Hepatic stellate cell (primary cell): ENCODE measurements around the gene CCDC184.

Experiments
- DNase-seq: peaks from one replicate; pipeline ENCODE4 v3.0.0; 2011; ENCODE audit warnings: low spot score

Gene CCDC184

GRCh38 chr12:48179466-48179865 is 4.0 kb upstream of the CCDC184 start:
- no peak for DNase-seq

- no peak for DNase-seq
These were observed 3.0 kb upstream of the CCDC184 start for GRCh38 chr12:48180424-48180823.

DNA sequence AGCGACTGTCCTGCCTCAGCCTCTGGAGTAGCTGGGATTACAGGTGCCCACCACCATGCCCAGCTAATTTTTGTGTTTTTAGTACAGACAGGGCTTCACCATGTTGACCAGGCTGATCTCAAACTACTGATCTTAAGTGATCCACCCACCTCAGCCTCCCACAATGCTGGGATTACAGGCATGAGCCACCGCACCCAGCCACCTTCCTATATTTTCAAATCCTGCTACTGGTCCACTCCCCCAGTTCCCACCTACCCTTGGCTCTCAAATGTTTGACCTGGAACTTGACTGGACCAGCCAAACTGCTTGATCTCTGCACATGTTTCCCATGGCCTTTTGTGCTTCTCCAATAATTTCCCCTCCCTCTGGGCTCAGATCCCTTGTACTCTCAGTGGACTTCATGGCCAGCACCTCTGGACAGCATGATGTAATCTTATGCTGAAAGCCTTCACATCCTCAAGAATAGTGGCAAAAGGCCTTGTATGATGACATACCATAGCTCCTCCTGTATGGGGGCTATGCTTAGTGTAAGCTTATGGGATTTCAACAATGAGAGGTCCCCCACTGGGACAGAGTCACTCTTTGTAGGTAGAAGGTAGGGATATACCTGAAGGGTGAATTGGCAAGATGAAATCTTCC is 2.5 kb upstream of the CCDC184 start:
- DNase-seq: no peak

GRCh38 chr12:48182631-48183030 is 813 bp upstream of the CCDC184 start:
- peak; percentile 16 for DNase-seq

GRCh38 chr12:48183876-48184548 is 568 bp downstream of the CCDC184 start:
- DNase-seq: no peak

- no peak for DNase-seq
These were observed 1.1 kb downstream of the CCDC184 start for GRCh38 chr12:48184549-48184922.

- no peak for DNase-seq
These were observed 1.9 kb downstream of the CCDC184 start for GRCh38 chr12:48185181-48185919.

- no peak for DNase-seq
These were observed 4.7 kb downstream of the CCDC184 start for GRCh38 chr12:48187916-48188695.

GRCh38 chr12:48189331-48190125 is 6.1 kb downstream of the CCDC184 start:
- DNase-seq: peak; percentile 63

DNA sequence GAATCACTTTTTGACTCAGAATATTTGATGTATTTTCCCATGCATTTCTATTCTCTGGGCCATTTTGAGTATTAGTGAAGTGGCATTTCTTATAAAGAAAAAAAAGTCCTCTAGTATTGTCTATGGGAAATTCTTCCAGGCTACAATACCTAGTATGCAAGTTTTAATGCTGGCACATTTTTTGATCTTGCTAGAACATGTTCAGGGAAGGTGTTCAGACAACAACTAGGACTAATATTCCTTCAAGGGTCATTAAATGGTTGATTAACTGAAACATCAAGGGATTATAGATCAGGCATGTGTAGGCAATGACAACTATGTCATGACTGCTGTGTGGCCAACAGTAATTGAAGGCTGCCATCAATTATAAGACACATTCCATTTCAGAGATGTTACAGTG is 7.7 kb downstream of the CCDC184 start:
- DNase-seq: no peak

GRCh38 chr12:48192861-48193260 is 9.4 kb downstream of the CCDC184 start:
- no peak for DNase-seq

DNA sequence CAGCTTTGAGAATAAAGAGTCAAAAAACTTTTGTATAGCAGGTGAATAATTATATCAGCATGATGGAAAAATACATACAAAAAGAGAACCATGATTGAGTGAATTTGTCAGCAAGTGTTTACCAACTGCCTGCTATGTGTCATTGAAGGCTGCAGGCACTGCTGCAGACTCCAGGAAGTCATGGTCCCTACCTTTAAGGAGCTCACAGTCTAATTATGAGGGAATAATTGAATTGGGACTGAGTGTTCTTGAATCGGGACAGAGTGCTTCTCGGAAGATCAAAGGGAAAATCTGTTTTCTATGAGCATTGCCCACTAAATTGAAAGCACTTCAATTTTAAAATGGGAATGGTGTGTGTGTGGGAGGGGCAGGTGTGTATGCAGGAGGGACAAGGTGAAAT is 10.2 kb downstream of the CCDC184 start:
- DNase-seq: no peak

DNA sequence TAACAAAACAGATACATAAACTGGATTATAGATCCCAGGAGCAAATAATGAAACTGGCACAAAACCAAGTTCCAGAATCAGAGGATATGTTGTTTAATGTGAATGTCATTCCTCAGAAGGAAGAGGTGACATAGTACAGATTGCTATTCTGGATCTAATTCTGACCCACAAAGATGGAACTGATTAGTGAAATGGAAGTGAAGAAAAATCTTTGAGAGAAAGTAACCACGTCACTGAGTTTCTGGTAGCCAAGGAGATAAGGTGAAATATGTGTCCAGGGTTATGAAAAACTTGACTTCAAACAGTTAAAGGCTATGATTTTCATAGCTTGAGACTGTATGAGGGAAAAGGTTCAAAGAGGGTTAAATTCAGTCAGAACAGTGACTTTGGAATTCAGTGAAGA is 11.4 kb downstream of the CCDC184 start:
- no peak for DNase-seq

DNA sequence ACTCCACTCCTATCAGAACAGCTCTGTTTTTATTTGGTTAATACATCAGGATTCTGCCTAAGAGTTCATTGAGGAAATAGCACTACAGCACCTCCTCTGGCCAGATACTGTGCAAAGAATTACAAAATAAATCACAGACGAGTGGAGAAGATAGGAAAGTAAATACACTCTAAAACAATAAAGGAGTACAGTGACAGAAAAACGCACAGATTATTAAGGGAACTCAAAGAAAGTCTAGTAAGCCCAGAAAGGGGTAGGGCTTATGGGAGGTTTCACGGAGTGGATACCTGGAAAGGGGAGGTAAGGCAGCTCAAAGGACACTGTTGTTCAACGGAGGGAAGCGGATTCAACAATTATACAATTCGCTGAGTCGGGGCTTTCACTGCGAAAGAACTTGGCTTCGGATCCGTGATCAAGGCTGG is 14.1 kb downstream of the CCDC184 start:
- DNase-seq: peak; percentile 29

GRCh38 chr12:48197971-48198671 is 14.7 kb downstream of the CCDC184 start:
- peak; percentile 92 for DNase-seq

DNA sequence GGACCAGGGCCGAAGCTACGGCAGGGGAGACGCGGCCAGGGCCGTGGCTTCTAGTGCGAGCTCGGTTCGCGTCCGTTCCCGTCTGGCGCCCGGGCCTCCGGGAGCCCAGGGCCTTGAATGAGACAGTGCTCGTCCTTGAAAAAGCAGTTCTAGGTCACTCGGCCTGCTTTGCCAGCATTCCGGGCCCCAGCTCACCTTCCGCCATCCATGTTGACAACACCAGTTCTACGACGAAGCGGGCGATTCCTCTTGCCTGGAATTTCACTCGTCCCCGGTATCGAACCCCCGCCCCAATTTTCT is 15.2 kb downstream of the CCDC184 start:
- peak; percentile 16 for DNase-seq

GRCh38 chr12:48198985-48199384 is 15.5 kb downstream of the CCDC184 start:
- DNase-seq: no peak

DNA sequence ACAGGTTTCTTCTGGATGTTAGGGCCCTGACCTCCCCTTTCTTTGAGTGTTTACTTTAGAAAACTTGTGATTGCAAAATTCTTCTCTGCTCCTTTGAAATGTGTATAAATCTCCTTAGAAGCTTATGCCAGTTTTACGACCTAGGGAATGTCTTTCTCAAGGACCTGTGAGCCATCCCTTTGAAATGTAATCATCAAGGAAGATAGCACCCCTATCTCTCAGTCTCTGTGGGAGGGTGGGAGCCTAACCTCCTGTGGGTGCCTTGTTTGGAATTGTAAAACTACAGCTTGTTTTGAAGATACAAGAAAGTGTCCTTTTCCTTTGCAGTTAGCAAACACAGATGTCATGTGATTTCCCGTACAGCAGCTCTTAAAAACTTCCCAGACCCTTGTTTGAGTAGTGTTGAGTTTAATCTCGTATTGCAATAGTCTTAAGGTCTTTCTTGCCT is 16.4 kb downstream of the CCDC184 start:
- no peak for DNase-seq

DNA sequence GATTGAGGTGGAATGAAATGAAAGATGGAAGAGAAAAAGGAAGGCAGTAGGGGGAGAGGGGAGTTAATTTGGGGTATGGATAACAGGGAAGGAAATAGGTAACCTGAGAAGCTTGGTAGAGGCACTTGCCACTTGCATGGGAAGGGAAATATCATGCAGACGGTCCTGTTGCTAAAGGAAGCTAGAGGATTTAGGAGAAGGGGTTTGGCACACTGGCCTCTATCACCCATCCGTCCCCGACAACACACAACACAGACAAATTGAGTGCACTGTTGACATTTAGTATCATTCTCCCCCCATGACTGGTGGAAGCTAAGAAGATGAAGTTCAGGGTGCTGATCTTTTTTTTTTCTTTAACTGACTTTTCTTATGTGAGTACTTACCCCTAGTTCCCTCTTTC is 17.6 kb downstream of the CCDC184 start:
- no peak for DNase-seq

GRCh38 chr12:48201516-48201915 is 18.1 kb downstream of the CCDC184 start:
- no peak for DNase-seq

DNA sequence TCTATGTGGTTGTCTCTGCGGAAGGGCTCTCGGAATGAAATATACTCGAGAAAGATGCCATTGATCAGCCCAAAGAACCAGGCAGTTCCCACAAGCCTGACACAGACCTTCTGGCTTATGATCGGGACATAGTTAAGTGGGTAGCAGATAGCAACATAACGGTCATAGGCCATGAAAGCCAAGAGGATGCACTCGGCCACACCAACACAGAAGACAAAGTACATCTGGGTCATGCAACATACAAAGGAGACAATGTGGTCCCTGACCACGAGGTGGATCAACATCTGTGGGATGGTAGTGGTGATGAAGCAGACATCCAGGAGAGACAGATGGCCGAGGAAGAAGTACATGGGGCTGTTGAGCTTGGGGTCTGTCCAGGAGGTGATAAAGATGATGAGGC is 19.3 kb downstream of the CCDC184 start:
- no peak for DNase-seq
